Ishikawa (cell line): ENCODE measurements around the gene LRRC10B.

Source experiments
- CEBPB ChIP-seq: IDR thresholded peaks from 2 replicates; pipeline ENCODE4 v1.6.1; 2012
- CREB1 ChIP-seq: IDR thresholded peaks from 2 replicates; pipeline ENCODE4 v1.6.1; 2012; ENCODE audit warnings: low read depth
- EGR1 ChIP-seq: IDR thresholded peaks from 2 replicates; pipeline ENCODE4 v1.6.1; 2012
- EP300 ChIP-seq: IDR thresholded peaks from 2 replicates; pipeline ENCODE4 v1.6.1; 2012; ENCODE audit warnings: borderline replicate concordance
- FOXM1 ChIP-seq: IDR thresholded peaks from 2 replicates; pipeline ENCODE4 v1.6.1; 2012; ENCODE audit warnings: low read depth, borderline replicate concordance
- NFIC ChIP-seq: IDR thresholded peaks from 2 replicates; pipeline ENCODE4 v1.6.1; 2012
- RAD21 ChIP-seq: IDR thresholded peaks from 2 replicates; pipeline ENCODE4 v1.6.1; 2012; ENCODE audit warnings: low read depth
- TAF1 ChIP-seq: IDR thresholded peaks from 2 replicates; pipeline ENCODE4 v1.6.1; 2012; ENCODE audit warnings: low read depth, mild to moderate bottlenecking
- TCF12 ChIP-seq: IDR thresholded peaks from 2 replicates; pipeline ENCODE4 v1.6.1; 2012; ENCODE audit warnings: low read depth
- TEAD4 ChIP-seq: IDR thresholded peaks from 2 replicates; pipeline ENCODE4 v1.6.1; 2012
- YY1 ChIP-seq: IDR thresholded peaks from 2 replicates; pipeline ENCODE4 v1.6.1; 2012; ENCODE audit warnings: low read depth
- ZBTB7A ChIP-seq: IDR thresholded peaks from 2 replicates; pipeline ENCODE4 v1.6.1; 2012; ENCODE audit warnings: low read depth
- TF ChIP-seq, protein P1 (sequence below): IDR thresholded peaks from 2 replicates; pipeline ENCODE4 v1.6.1; 2012
- TF ChIP-seq, protein P2 (sequence below): IDR thresholded peaks from 2 replicates; pipeline ENCODE4 v1.6.1; 2012; ENCODE audit warnings: low read depth, mild to moderate bottlenecking
- TF ChIP-seq, protein P3 (sequence below): IDR thresholded peaks from 2 replicates; pipeline ENCODE4 v1.6.1; 2012

The LRRC10B gene

DNA sequence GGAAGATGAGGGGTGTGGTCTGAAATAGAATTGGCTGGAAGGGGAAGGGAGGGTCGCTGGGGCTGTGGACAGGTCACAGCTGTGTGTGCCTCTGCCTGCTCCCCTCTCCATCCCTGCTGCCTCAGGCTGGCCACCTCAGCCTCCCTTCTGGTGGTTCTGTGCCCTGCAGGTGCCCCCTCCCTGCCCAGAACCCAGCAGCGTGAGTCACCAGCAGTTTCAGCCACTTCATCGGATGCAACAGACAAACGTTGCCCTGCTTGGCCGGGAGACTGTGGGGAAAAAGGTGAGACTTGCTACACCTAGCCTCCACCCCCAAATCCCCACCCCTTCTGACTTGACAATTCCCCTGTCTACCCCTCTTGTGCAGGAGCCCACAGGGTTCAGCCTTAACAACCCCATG is 21.8 kb upstream of the LRRC10B start:
- TF ChIP-seq FOXM1, result no peak
- no peak for TF ChIP-seq YY1
- TF ChIP-seq EGR1, result no peak

DNA sequence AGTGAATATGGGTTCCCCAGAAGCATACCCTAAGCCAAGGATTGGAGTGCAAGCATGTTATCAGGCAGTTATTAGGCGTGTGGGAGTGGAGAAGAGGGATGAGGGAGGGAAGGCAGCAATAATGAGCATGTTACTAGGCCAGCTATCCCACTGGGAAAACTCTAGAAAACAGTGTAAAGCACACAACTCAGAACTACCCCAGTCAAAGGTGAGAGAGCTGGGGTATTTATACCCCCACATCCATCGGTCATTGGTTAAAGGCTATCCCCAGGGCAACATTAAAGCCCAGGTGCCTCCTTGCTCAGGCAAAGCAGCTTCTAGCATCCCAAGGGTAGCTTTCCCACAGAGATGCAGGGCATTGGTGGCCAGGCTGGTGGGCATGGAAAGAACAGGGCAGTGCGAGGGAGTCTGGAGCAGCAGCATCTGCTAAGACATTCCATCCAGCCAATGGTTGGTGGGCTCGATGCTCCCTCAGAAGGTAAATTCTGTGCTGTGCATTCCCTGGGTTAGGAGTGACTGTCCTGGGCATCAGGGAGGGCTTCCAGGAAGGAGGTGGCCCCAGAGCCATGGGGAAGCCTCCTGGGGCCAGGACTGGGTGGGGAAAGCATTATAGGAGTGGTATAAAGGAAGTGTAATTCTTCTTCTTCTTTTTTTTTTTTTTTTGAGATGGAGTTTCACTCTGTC is 21.1 kb upstream of the LRRC10B start:
- TF ChIP-seq EP300, result no peak
- no peak for TF ChIP-seq YY1
- TF ChIP-seq, protein P1, sequence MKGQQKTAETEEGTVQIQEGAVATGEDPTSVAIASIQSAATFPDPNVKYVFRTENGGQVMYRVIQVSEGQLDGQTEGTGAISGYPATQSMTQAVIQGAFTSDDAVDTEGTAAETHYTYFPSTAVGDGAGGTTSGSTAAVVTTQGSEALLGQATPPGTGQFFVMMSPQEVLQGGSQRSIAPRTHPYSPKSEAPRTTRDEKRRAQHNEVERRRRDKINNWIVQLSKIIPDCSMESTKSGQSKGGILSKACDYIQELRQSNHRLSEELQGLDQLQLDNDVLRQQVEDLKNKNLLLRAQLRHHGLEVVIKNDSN, result no peak
- TF ChIP-seq EGR1, result no peak
- TF ChIP-seq, protein P2, sequence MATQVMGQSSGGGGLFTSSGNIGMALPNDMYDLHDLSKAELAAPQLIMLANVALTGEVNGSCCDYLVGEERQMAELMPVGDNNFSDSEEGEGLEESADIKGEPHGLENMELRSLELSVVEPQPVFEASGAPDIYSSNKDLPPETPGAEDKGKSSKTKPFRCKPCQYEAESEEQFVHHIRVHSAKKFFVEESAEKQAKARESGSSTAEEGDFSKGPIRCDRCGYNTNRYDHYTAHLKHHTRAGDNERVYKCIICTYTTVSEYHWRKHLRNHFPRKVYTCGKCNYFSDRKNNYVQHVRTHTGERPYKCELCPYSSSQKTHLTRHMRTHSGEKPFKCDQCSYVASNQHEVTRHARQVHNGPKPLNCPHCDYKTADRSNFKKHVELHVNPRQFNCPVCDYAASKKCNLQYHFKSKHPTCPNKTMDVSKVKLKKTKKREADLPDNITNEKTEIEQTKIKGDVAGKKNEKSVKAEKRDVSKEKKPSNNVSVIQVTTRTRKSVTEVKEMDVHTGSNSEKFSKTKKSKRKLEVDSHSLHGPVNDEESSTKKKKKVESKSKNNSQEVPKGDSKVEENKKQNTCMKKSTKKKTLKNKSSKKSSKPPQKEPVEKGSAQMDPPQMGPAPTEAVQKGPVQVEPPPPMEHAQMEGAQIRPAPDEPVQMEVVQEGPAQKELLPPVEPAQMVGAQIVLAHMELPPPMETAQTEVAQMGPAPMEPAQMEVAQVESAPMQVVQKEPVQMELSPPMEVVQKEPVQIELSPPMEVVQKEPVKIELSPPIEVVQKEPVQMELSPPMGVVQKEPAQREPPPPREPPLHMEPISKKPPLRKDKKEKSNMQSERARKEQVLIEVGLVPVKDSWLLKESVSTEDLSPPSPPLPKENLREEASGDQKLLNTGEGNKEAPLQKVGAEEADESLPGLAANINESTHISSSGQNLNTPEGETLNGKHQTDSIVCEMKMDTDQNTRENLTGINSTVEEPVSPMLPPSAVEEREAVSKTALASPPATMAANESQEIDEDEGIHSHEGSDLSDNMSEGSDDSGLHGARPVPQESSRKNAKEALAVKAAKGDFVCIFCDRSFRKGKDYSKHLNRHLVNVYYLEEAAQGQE, result no peak
- no peak for TF ChIP-seq FOXM1
- no peak for TF ChIP-seq CEBPB
- no peak for TF ChIP-seq ZBTB7A
- TF ChIP-seq NFIC, result no peak
- no peak for TF ChIP-seq TEAD4
- TF ChIP-seq RAD21, result no peak
- TF ChIP-seq TAF1, result no peak
- TF ChIP-seq CREB1, result no peak
- TF ChIP-seq TCF12, result no peak
- TF ChIP-seq, protein P3, sequence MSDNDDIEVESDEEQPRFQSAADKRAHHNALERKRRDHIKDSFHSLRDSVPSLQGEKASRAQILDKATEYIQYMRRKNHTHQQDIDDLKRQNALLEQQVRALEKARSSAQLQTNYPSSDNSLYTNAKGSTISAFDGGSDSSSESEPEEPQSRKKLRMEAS, result no peak

DNA sequence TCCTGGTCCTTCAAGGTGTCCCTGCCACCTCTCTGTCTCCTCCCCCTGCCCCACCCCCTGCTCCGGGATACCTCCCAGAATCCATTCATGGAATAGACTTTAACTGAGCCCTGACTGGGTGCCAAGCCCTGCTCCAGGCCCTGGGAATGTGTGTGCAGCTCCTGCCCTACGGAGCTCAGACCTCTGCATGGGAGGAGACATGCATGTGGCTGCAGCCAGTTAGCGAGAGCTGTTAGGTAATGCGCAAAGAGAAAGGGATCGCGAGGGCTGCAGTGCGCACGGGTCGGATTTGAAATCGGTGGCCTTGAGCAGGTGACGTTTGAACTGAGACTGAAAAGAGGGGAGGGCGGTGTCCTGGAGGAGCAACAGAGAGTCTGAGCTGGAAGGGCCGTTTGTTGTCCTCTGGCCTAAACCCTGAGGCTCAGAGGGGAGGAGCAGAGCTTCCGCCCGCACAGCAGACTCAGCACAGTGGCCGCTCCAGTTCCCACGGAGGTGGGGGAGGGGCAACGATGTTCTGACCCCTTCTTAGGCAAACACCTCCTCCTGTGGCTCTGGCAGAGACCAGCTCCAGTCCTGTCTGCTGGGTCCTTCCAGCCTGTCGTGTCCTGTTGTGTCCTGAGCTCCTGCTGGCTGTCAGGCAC is 19.8 kb upstream of the LRRC10B start:
- TF ChIP-seq NFIC (peak; percentile 33), ZBTB7A (no peak), RAD21 (no peak), TEAD4 (no peak), TAF1 (no peak)
- TF ChIP-seq, protein P3, result peak; percentile 65; the same call in 1 of the 2 replicates

DNA sequence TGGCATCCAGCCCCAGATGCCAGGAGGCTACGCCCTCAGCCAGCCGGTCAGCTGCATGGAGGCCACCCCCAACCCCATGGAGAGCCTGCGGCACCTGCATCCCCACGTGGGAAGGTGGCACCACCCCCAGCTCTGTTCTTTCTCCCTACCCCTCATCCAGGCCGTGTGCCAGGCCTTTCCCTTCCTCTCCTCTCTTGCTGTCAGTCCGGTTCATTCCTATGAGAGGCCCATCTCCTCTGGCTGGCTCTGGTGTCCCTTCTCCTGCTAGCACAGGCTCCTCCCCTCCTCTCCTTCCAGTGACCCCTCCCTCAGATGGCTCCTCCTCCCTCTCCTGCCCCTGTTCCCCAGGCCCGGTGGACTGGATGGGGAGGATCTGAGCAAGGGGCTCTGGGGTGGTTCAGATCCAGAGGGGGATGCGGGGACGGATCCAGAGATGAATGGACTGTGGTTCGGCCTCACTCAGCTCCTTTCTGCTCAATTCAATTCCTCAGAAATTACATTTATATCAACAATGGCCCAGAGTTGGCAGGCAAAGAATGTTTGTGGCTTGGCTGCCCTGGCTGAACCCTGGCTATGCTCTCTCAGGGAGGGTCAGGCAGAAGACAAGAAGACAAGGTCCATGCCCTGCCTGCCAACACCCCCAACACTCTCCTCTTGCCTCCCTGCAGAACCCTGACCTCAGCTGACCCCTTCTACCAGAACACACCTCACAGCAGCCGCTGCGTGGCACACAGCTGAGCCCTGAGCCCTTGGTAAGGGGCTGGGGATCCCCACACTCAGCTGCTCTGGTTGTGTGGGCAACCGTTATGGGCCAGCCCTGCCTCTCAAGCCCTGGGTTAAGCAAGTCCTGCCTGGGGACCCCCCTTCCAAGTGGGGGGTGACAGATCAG is 18.5 kb upstream of the LRRC10B start:
- no peak for TF ChIP-seq YY1
- TF ChIP-seq FOXM1, result no peak
- no peak for TF ChIP-seq TCF12
- TF ChIP-seq, protein P3, result no peak
- no peak for TF ChIP-seq EP300
- TF ChIP-seq, protein P1, result no peak
- TF ChIP-seq, protein P2, result no peak
- TF ChIP-seq ZBTB7A, result no peak
- TF ChIP-seq CEBPB, result no peak
- TF ChIP-seq CREB1, result no peak
- no peak for TF ChIP-seq EGR1
- no peak for TF ChIP-seq RAD21
- TF ChIP-seq TEAD4, result no peak
- TF ChIP-seq NFIC, result no peak

DNA sequence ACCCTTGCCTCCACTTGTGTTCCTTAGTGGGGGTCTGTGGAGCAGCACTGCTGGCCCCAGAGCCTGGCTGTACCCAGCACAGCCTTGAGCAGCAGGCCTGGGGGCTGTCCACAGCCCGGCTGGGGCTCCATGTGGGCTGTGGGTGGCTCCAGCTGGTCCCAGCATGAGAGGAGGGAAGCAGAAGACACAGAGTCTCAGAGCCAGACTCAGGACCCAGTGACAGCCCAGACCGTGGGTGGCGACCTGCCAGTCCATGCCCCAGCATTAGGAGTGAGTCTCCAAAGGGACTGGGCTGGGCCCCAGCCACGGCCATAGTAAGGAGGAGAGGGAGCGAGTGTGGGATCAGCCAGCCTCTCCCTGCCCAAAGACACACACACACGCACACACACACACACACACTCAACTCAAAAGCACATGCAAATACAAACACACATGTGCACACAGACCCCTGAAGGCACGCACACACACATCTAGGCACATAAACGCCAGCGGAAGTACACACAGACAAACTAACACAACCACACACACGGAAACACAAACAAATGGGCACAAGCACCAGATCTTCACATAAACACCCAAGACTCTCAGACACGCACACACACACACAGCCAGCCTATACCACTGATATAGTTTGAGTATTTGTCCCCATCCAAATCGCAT is 16.7 kb upstream of the LRRC10B start:
- TF ChIP-seq YY1 (no peak), CEBPB (no peak)
